Endothelial cell of umbilical vein (primary cell): Measurements from ENCODE around the gene ITPR1. TPM values are rescaled to one million over a fixed set of nuclear protein-coding genes. Genes with fewer than 3 reads are reported as not detected.

Experiments
- BruUV-seq: library from RNA; stranded (reverse); fragments of 400-500 nt; replicated peaks from 2 replicates; lab custom pipeline; 2021; lab: Mats Ljungman, UMichigan
- CTCF ChIA-PET: fragments of 300-600, 350-600 bp; sonication (Branson Sonifier 250); formaldehyde crosslinking; loops from one replicate; lab custom pipeline; 2021; ENCODE audit warnings: antibody characterized with exemption, inconsistent platforms; lab: Charles Lee
- POLR2A ChIA-PET: fragments of 300-600, 350-600 bp; sonication (Branson Sonifier 250); formaldehyde crosslinking; loops from one replicate; lab custom pipeline; 2021; ENCODE audit warnings: antibody characterized with exemption, inconsistent platforms; lab: Charles Lee
- DNase-seq: peaks from one replicate; pipeline ENCODE4 v3.0.0-alpha.2; 2011; ENCODE audit warnings: low read depth, low spot score
- FAIRE-seq: peaks from 2 replicates; lab custom pipeline; 2011; peaks lifted over from hg19 to GRCh38; lab: Jason Lieb, UNC
- H2AFZ ChIP-seq: 2 replicates; pipeline ENCODE4 v1.6.0; 2012; ENCODE audit warnings: low read depth, low read length, control low read depth, inconsistent platforms
- H3K27ac ChIP-seq: 2 replicates; pipeline ENCODE4 v1.5.1; 2011; ENCODE audit warnings: low read depth, mild to moderate bottlenecking, control low read depth, low read length, moderate library complexity; ENCODE audit not compliant: insufficient read depth
- H3K27me3 ChIP-seq, 2 experiments: 2 replicates each; pipeline versions ENCODE4 v1.6.0 to v1.6.1; 2011; ENCODE audit warnings: low read length in 2 of 2, mixed read lengths in 1 of 2; ENCODE audit not compliant: control insufficient read depth in 2 of 2, insufficient read depth in 2 of 2
- H3K36me3 ChIP-seq, 2 experiments: 2 replicates in 1 of 2; 3 replicates in 1 of 2; pipeline ENCODE4 v1.5.1; 2011; ENCODE audit warnings: low read length in 2 of 2, mild to moderate bottlenecking in 1 of 2, moderate library complexity in 1 of 2; ENCODE audit not compliant: control insufficient read depth in 2 of 2, insufficient read depth in 2 of 2; ENCODE audit errors: extremely low read depth in 1 of 2
- H3K4me1 ChIP-seq: 3 replicates; pipeline ENCODE4 v1.5.1; 2011; ENCODE audit warnings: mild to moderate bottlenecking, low read length; ENCODE audit not compliant: control insufficient read depth, insufficient read depth; ENCODE audit errors: extremely low read depth
- H3K4me2 ChIP-seq: 2 replicates; pipeline ENCODE4 v1.6.1; 2011; ENCODE audit warnings: low read length, control low read depth, mixed read lengths; ENCODE audit not compliant: insufficient read depth
- H3K4me3 ChIP-seq, 3 experiments: fragments of 200-600 bp in 1 of 3; sonication (generic), shearing (Covaris generic) in 1 of 3; replicated peaks in 1 of 3; 2 replicates each; pipeline ENCODE4 v1.5.1; 2011 to 2016; ENCODE audit warnings: control low read depth in 3 of 3, low read length in 3 of 3, mild to moderate bottlenecking in 2 of 3, inconsistent platforms in 1 of 3, low read depth in 1 of 3, moderate library complexity in 1 of 3; ENCODE audit not compliant: insufficient read depth in 1 of 3
- H3K79me2 ChIP-seq: 2 replicates; pipeline ENCODE4 v1.6.0; 2012; ENCODE audit warnings: low read length, inconsistent platforms; ENCODE audit not compliant: control insufficient read depth, insufficient read depth
- H3K9ac ChIP-seq: replicated peaks from 2 replicates; pipeline ENCODE3; 2011; ENCODE audit warnings: low read length, control low read depth; ENCODE audit not compliant: insufficient read depth; ENCODE audit errors: extremely low read depth
- H3K9me1 ChIP-seq: replicated peaks from 3 replicates; pipeline ENCODE4 v1.6.0; 2011; ENCODE audit warnings: mild to moderate bottlenecking, low read length; ENCODE audit not compliant: control insufficient read depth, insufficient read depth; ENCODE audit errors: extremely low read depth
- H3K9me3 ChIP-seq: replicated peaks from 2 replicates; pipeline ENCODE4 v1.5.1; 2012; ENCODE audit warnings: low read length, inconsistent platforms; ENCODE audit not compliant: control insufficient read depth, insufficient read depth
- H4K20me1 ChIP-seq: replicated peaks from 2 replicates; pipeline ENCODE3; 2011; ENCODE audit warnings: mild to moderate bottlenecking, low read length; ENCODE audit not compliant: control insufficient read depth, insufficient read depth; ENCODE audit errors: extremely low read depth
- EZH2 ChIP-seq: IDR thresholded peaks from 2 replicates; pipeline ENCODE4 v1.6.1; 2012; ENCODE audit warnings: borderline replicate concordance, low read depth, mild to moderate bottlenecking, moderate library complexity, low read length, inconsistent platforms; ENCODE audit not compliant: severe bottlenecking
- FOS ChIP-seq: IDR thresholded peaks from 2 replicates; pipeline ENCODE4 v1.6.1; 2011; ENCODE audit warnings: mild to moderate bottlenecking, low read length, moderate library complexity, borderline replicate concordance; ENCODE audit not compliant: insufficient read depth
- MYC ChIP-seq: IDR thresholded peaks from one replicate; pipeline ENCODE4 v1.6.1; 2011; ENCODE audit warnings: mild to moderate bottlenecking, low read depth, low read length
- POLR2A ChIP-seq: IDR thresholded peaks from 2 replicates; pipeline ENCODE4 v1.6.1; 2012; ENCODE audit warnings: low read depth, mild to moderate bottlenecking, control low read depth, low read length
- dilution Hi-C: fragments of 300-500 bp; cut with MboI; formaldehyde crosslinking; loops from one replicate; pipeline ENCODE4 v1.15.0; 2019; ENCODE audit warnings: low sequenced_read_pairs; ENCODE audit not compliant: extremely low pct_ligation_motif_present
- intact Hi-C: fragments of 100-400 bp; cut with micrococcal nuclease; formaldehyde crosslinking; loops from one replicate; pipeline ENCODE4 v1.10.0; 2022
- polyA plus RNA-seq, 4 experiments: library from polyadenylated mRNA; depleted of rRNA in 3 of 4; stranded (reverse) in 3 of 4; unstranded in 1 of 4; fragments of >200 nt; gene quantifications; 2 replicates each; pipeline versions ENCODE4 v1.2.1 to v1.2.3, GENCODE V29; 2011 to 2012; ENCODE audit warnings: missing spikeins in 1 of 4
- total RNA-seq: library from RNA; stranded (reverse); gene quantifications from 2 replicates; pipeline ENCODE4 v1.2.3, GENCODE V29; 2021
- TF ChIP-seq, protein P1 (sequence below): IDR thresholded peaks from 2 replicates; pipeline ENCODE4 v1.6.1; 2011; ENCODE audit not compliant: insufficient read depth, insufficient read length

The ITPR1 gene
- total and polyA plus RNA-seq, 2 donors (not counting 3 experiments of a cell fraction or from before 2014, with no cell fraction given) = 5.1 to 16.1 TPM

DNA sequence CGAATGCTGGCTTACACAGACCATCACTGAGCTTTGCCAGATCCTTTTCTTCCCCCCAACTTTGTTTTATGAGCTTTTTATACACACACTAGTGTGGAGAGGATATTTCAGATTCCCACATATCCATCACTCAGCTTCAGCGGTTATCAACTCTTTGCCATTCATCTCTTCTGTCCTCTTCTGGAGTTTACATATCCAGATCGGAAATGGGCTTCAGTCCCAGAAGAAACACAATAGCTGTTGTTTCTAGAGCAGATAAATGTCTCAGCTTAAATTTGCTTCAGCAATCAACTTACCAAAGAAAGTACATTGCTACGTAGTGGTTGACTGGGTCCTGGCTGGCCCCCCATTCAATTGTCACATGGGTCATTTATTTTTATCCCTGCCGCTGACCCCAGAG lies 300.2 kb downstream of the ITPR1 start:
- Histone ChIP-seq H3K36me3 (no peaks in the 10 kb centered on the region), H3K9me1 (no peaks in the 10 kb centered on the region), H3K4me2 (no peak overlapping the region), H3K4me1 (no peaks in the 10 kb centered on the region), H3K4me3 (no peak overlapping the region), H3K9ac (no peak overlapping the region), H4K20me1 (no peaks in the 10 kb centered on the region), H3K79me2 (no peaks in the 10 kb centered on the region), H3K27ac (no peak overlapping the region), H3K27me3 (no peaks in the 10 kb centered on the region), H2AFZ (no peak overlapping the region), H3K9me3 (no peaks in the 10 kb centered on the region)
- DNase-seq = no peak
- no peak for TF ChIP-seq EZH2
- intact Hi-C loops (no loop called here), dilution Hi-C loops (no loop called here)
- no peak for FAIRE-seq
- ChIA-PET POLR2A (no interaction called here), CTCF (no interaction called here)
- BruUV-seq = no TSS peak

DNA sequence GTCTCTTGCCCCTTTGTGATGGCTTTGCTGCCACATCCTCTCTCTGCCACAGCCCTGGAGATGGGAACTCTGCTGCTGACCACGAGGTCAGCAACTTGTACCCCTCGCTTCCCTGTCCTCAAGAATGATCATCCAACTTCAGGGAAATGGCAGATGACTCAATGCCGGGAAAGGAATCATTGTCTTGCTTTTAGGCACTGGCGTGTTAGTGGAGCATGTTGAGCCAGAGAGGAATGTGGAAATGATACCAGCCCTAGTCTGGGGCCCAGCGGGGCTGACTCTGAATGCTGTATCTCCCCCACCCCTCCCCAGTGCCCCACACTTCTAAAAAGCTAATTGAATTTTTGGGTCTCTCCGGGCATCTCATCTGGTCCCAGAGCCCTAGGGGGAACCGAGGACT lies 301.2 kb downstream of the ITPR1 start:
- no peak for FAIRE-seq
- Histone ChIP-seq H3K27me3 (no peaks in the 10 kb centered on the region), H4K20me1 (no peaks in the 10 kb centered on the region), H3K9me1 (no peaks in the 10 kb centered on the region), H3K9me3 (no peaks in the 10 kb centered on the region), H3K36me3 (no peaks in the 10 kb centered on the region), H3K9ac (no peak overlapping the region), H3K4me3 (no peak overlapping the region), H3K27ac (no peak overlapping the region), H2AFZ (no peak overlapping the region), H3K4me1 (no peaks in the 10 kb centered on the region), H3K79me2 (no peaks in the 10 kb centered on the region), H3K4me2 (no peak overlapping the region)
- no peak for TF ChIP-seq MYC
- TF ChIP-seq FOS = no peak
- TF ChIP-seq, protein P1, sequence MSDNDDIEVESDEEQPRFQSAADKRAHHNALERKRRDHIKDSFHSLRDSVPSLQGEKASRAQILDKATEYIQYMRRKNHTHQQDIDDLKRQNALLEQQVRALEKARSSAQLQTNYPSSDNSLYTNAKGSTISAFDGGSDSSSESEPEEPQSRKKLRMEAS = no peak
- TF ChIP-seq POLR2A = no peak
- TF ChIP-seq EZH2 = no peak
- intact Hi-C loops = no loop called here
- ChIA-PET POLR2A (no interaction called here), CTCF (no interaction called here)
- no TSS peak for BruUV-seq
- DNase-seq = no peak
- dilution Hi-C loops = no loop called here
